Activated naive CD8-positive, alpha-beta T cell treated with anti-CD3 and anti-CD28 coated beads, Interleukin-2, amount 50 U/mL, for 24 hours (primary cell): Measurements from ENCODE around the gene RAP1GDS1.
"Not testable (repeated sequence)": the region's sequence is repeated elsewhere in the genome, so short reads cannot be mapped to it uniquely, and the experiment has no call there.

Experiments used
- ATAC-seq: fragments of 150-1000 bp; cut with Tn5 transposase; one replicate; pipeline ENCODE4 v1.10.0; 2021
- DNase-seq: peaks from one replicate; pipeline ENCODE4 v3.0.0; 2021
- H3K27ac Mint-ChIP-seq: one replicate; pipeline ENCODE4 v1.8.0; 2021; ENCODE audit warnings: mild to moderate bottlenecking, mixed read lengths
- H3K27me3 Mint-ChIP-seq: one replicate; pipeline ENCODE4 v1.8.0; 2021; ENCODE audit warnings: mixed read lengths
- H3K36me3 Mint-ChIP-seq: one replicate; pipeline ENCODE4 v1.8.0; 2021; ENCODE audit warnings: low read depth, mixed read lengths
- H3K4me1 Mint-ChIP-seq: one replicate; pipeline ENCODE4 v1.8.0; 2021; ENCODE audit warnings: mixed read lengths
- H3K4me3 Mint-ChIP-seq: one replicate; pipeline ENCODE4 v1.8.0; 2021; ENCODE audit warnings: mild to moderate bottlenecking, moderate library complexity, mixed read lengths
- H3K9me3 Mint-ChIP-seq: one replicate; pipeline ENCODE4 v1.8.0; 2021; ENCODE audit warnings: mixed read lengths

RAP1GDS1 gene

DNA sequence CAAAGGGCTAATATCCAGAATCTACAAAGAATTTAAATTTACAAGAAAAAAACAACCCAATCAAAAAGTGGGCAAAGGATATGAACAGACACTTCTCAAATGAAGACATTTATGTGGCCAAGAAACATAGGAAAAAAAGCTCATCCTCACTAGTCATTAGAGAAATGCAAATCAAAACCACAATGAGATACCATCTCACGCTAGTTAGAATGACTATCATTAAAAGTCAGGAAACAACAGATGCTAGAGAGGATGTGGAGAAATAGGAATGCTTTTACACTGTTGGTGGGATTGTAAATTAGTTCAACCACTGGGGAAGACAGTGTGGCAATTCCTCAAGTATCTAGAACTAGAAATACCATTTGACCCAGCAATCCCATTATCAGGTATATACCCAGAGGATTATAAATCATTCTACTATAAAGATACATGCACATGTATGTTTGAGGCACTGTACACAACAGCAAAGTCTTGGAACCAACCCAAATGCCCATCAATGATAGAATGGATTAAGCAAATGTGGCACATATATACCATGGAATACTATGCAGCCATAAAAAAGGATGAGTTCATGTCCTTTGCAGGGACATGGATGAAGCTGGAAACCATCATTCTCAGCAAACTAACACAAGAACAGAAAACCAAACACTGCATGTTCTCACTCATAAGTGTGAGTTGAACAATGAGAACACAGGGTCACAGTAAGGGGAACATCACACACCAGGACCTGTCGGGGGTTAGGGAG is 200.1 kb downstream of the RAP1GDS1 start:
- not testable (repeated sequence) for H3K27ac Mint-ChIP-seq, H3K27me3 Mint-ChIP-seq, DNase-seq, ATAC-seq, H3K4me3 Mint-ChIP-seq, H3K36me3 Mint-ChIP-seq
- peaks cover 13% of the 10 kb centered on the region for H3K9me3 Mint-ChIP-seq
- peaks cover 14% of the 10 kb centered on the region for H3K4me1 Mint-ChIP-seq

DNA sequence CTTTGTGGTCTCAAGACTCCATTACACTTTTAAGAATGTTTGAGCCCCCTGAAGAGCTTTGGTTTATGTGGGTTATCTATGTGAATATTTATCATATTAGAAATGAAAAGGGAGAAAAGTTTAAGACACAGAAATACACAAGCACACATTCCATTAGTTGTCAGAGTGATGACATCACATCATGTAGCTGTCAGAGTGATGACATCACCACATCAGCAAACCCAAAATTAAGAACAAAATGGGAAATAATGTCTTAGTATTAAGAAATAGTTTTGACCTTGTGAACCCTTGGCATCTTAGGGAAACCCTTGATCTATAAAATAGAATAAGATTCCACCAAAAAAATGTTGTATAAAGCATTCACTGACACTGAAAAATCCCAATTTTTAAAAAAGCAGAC is 201.3 kb downstream of the RAP1GDS1 start:
- no peak for ATAC-seq
- H3K4me3 Mint-ChIP-seq, result no peak overlapping the region
- H3K4me1 Mint-ChIP-seq, result peaks cover 17% of the 10 kb centered on the region
- no peaks in the 10 kb centered on the region for H3K27me3 Mint-ChIP-seq
- no peak overlapping the region for H3K27ac Mint-ChIP-seq
- DNase-seq, result no peak
- peaks cover 13% of the 10 kb centered on the region for H3K9me3 Mint-ChIP-seq
- H3K36me3 Mint-ChIP-seq, result no peaks in the 10 kb centered on the region

DNA sequence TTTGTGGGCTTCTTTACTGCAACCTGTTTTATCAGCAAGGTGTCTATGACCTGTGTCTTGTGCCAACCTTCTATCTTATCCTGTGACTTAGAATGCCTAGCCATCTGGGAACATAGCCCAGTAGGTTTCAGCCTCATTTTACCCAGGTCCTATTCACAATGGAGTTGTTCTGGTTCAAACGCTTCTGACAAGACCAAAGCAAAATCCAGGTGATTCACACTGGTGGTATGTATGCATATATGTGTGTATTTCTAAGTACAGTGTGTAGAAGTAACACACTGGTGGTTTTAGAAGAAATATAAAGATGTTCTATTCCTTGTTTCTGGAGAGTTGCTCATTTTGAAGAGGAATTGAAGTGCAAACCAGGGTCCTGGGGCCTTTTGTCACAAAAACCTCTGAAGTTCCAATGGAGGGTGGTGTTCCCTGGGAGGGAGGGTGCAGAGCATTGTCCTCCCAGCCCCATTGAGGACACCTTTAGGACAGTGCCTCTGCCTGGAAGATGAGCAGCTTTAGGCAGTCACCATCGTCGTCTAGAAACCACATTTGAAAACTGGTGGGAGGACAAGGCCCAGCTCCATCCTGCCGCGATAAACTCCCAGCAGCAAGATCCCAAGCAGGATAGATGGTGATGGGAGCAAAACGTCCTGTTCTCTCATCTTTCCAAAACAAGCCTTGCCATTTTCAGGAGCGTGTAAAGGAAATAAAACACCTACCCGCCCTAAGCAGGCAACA is 205.8 kb downstream of the RAP1GDS1 start:
- no peak overlapping the region for H3K4me3 Mint-ChIP-seq
- H3K36me3 Mint-ChIP-seq, result peaks cover 20% of the 10 kb centered on the region
- no peak for ATAC-seq
- no peak for DNase-seq
- peaks cover 2% of the 10 kb centered on the region for H3K9me3 Mint-ChIP-seq
- H3K27ac Mint-ChIP-seq, result peak overlapping the region; percentile 42
- H3K4me1 Mint-ChIP-seq, result peaks cover 26% of the 10 kb centered on the region
- no peaks in the 10 kb centered on the region for H3K27me3 Mint-ChIP-seq

DNA sequence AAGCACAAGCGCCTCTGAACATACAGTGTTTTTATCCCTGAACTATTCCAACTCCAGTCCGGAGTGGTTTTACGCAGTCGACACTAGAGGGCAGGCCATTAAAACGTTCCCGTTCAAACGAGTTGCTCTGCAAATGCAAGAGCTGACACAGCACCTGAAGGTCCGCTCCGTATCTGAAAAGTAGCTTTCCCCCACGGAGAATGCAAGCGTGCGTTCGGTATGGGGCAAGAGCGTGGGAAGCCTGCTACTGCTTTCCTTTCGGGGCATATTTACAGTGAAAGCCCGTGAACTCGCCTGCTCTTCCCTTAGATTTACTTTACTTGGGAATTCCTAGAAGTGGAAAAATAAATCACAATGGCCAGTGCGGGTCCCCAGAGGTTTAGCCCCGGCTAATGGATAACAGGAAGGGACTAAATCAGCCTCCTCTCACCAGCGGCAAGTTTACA is 206.5 kb downstream of the RAP1GDS1 start:
- Mint-ChIP-seq H3K4me3 (peak overlapping the region; percentile 71), H3K9me3 (no peaks in the 10 kb centered on the region), H3K4me1 (peaks cover 26% of the 10 kb centered on the region), H3K27ac (peak overlapping the region; percentile 42), H3K36me3 (peaks cover 25% of the 10 kb centered on the region), H3K27me3 (no peaks in the 10 kb centered on the region)
- ATAC-seq (peak; percentile 90), DNase-seq (peak; percentile 62)

DNA sequence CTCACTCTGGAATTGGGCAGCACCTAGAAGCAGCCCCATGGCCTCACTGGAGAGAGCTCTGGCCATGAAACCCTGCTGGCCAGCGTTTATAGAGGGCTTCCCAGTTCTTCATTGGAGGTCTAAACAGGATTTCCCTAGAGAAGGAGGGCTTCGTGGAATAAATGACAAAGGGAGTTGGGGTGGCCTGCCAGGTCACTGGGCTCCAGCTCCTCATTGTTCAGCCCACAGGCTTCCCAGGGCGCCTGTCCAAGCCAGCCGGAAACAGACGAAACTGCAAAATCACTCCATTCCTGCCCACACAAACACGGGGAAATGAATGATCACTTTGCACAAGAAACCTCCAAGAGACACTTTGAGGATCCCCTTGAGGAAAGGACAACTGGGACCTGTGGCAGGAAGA is 207.5 kb downstream of the RAP1GDS1 start:
- Mint-ChIP-seq H3K4me1 (peaks cover 29% of the 10 kb centered on the region), H3K4me3 (no peak overlapping the region), H3K36me3 (peaks cover 30% of the 10 kb centered on the region), H3K27ac (no peak overlapping the region), H3K27me3 (no peaks in the 10 kb centered on the region), H3K9me3 (no peaks in the 10 kb centered on the region)
- ATAC-seq, result no peak
- DNase-seq, result no peak

DNA sequence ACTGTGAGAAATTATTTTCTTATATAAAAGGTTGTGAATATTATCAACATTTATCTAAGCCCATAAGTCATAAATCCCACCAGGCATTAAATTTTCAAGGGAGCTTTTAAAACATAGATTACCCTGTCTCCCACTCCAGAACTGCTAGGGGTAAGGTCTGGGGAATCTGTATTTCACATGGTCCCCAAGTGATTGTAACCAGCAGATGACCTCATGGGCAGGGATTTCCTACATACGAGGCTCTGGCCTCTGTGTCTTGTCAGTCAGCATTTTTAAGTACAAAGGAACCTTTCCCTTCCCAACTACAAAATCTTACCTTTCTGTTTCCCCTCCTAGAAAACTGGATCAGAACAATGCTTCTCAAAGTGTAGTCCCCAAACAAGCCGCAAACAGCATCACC is 208.6 kb downstream of the RAP1GDS1 start:
- ATAC-seq (no peak), DNase-seq (no peak)
- no peaks in the 10 kb centered on the region for H3K9me3 Mint-ChIP-seq
- H3K4me1 Mint-ChIP-seq, result peaks cover 31% of the 10 kb centered on the region
- H3K36me3 Mint-ChIP-seq, result peaks cover 32% of the 10 kb centered on the region
- no peaks in the 10 kb centered on the region for H3K27me3 Mint-ChIP-seq
- no peak overlapping the region for H3K27ac Mint-ChIP-seq
- no peak overlapping the region for H3K4me3 Mint-ChIP-seq

DNA sequence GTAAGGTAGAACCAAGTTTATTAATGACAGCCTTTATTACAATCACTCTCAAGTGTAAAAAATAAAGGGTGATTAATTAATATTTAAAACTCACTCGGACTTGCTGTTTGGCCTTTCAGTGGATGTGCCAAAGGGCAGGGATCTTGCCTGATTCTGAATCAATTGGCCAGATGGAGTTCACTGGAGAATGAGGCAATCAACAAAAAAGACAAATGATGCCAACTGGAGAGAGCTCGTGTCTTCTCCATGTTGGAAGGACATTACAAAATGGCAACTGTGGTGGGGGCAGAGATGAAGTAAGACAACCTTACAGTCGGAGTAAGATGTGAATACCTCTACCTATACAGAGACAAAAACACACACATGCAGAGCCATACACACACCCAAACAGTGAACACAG is 209.2 kb downstream of the RAP1GDS1 start:
- DNase-seq (no peak), ATAC-seq (no peak)
- H3K9me3 Mint-ChIP-seq, result no peaks in the 10 kb centered on the region
- no peaks in the 10 kb centered on the region for H3K27me3 Mint-ChIP-seq
- H3K4me3 Mint-ChIP-seq, result no peak overlapping the region
- no peak overlapping the region for H3K27ac Mint-ChIP-seq
- H3K36me3 Mint-ChIP-seq, result peaks cover 38% of the 10 kb centered on the region
- peaks cover 33% of the 10 kb centered on the region for H3K4me1 Mint-ChIP-seq

DNA sequence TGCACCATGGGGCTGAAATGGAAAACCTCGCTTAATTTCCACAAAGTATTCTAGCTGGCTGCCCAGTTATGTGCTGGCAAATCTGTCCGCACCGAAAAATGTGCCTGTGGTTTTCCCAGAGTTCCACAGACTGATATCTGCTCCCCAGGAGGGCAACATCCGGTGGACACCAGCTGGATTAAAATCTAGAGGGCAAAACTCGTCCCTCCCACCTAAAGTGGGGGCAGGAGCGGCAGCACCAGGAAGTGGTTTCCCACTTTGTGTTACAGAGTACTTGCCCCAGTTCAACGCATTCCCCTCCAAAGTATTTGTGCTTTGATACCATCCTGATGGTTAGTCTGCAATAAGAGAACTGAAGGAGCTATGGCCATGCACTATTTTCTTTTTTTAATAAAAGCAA is 209.6 kb downstream of the RAP1GDS1 start:
- peaks cover 40% of the 10 kb centered on the region for H3K36me3 Mint-ChIP-seq
- peak overlapping the region; percentile 21 for H3K27ac Mint-ChIP-seq
- no peak overlapping the region for H3K4me3 Mint-ChIP-seq
- no peaks in the 10 kb centered on the region for H3K27me3 Mint-ChIP-seq
- no peaks in the 10 kb centered on the region for H3K9me3 Mint-ChIP-seq
- peaks cover 29% of the 10 kb centered on the region for H3K4me1 Mint-ChIP-seq
- ATAC-seq (no peak), DNase-seq (no peak)

DNA sequence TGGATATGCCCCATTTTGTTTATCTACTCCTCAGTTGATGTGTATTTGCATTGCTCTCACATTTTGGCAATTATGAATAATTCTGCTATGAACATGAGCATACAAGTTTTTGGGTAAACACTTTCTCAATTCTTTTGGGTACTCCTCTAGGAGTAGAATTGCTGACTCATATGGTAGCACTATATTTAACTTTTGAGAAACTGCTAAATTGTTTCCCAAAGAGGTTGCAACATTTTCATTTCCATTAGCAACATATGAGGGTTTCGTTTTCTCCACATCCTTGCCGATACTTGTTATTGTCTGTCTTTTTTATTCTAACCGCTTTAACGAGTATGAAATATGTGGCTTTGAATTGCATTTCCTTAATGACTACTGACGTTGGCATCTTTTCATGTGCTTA is 211.9 kb downstream of the RAP1GDS1 start:
- Mint-ChIP-seq H3K27ac (no peak overlapping the region), H3K4me1 (peaks cover 23% of the 10 kb centered on the region), H3K36me3 (peaks cover 45% of the 10 kb centered on the region), H3K4me3 (no peak overlapping the region), H3K9me3 (no peaks in the 10 kb centered on the region), H3K27me3 (no peaks in the 10 kb centered on the region)
- DNase-seq, result no peak
- no peak for ATAC-seq

DNA sequence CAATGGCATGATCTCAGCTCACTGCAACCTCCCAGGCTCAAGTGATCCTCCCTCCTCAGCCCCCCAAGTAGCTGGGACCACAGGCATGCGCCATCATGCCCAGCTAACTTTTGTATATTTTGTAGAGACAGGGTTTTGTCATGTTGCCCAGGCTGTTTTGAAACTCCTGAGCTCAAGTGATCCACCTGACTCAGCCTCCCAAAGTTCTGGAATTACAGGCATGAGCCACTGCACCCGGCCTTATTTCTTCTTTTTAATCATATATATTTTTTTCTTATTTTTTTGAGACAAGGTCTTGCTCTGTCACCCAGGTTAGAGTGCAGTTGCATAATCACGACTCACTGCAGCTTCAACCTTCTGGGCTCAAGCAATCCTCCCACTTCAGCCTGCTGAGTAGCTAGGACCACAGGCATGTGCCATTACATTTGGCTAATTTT is 213.2 kb downstream of the RAP1GDS1 start:
- DNase-seq (no peak), ATAC-seq (no peak)
- H3K4me3 Mint-ChIP-seq, result no peak overlapping the region
- H3K4me1 Mint-ChIP-seq, result peaks cover 26% of the 10 kb centered on the region
- H3K27me3 Mint-ChIP-seq, result no peaks in the 10 kb centered on the region
- no peak overlapping the region for H3K27ac Mint-ChIP-seq
- H3K9me3 Mint-ChIP-seq, result no peaks in the 10 kb centered on the region
- H3K36me3 Mint-ChIP-seq, result peaks cover 49% of the 10 kb centered on the region

DNA sequence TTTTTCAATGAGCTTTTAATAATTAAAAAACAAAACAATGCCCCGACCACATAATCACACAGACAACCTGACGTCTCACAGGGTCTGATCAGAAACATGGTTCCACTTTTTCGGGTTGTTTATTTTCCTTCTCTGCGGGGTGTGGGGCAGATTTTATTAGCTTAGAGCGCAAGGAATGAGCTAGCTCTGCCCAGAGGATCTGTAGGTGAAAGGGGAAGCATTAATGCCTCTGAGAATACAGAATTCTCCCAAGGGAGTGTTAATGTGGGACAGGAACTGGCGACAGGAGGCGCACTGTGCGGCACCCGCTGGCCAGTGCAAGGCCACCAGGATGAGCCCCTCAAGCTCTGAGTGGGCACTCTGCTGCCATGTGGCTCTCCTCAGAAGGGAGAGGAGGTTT is 215.7 kb downstream of the RAP1GDS1 start:
- no peak overlapping the region for H3K4me3 Mint-ChIP-seq
- peaks cover 30% of the 10 kb centered on the region for H3K4me1 Mint-ChIP-seq
- peaks cover 35% of the 10 kb centered on the region for H3K36me3 Mint-ChIP-seq
- no peak for ATAC-seq
- no peak overlapping the region for H3K27ac Mint-ChIP-seq
- no peak for DNase-seq
- H3K9me3 Mint-ChIP-seq, result no peaks in the 10 kb centered on the region
- H3K27me3 Mint-ChIP-seq, result no peaks in the 10 kb centered on the region

DNA sequence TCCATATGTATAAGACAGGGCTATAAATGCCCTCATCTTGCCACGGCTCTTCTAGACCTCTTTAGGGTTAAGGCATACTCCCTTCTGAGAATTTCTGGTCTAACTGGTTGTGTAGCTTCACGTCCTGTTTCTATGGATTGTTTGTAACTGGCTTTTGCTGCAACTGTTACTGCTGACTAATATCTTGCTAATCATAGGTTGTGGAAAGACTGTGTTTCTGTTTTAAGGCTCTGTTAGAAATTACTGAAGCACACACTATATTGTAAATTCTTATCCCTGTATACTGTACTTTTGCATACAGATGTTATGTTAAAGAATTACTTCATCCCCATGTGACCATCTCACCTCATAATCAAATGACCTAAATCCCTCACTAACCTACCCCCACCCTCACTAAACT is 218.4 kb downstream of the RAP1GDS1 start:
- not testable (repeated sequence) for H3K9me3 Mint-ChIP-seq, H3K4me3 Mint-ChIP-seq, H3K27ac Mint-ChIP-seq, DNase-seq, ATAC-seq, H3K27me3 Mint-ChIP-seq
- peaks cover 53% of the 10 kb centered on the region for H3K4me1 Mint-ChIP-seq
- H3K36me3 Mint-ChIP-seq, result peaks cover 24% of the 10 kb centered on the region

DNA sequence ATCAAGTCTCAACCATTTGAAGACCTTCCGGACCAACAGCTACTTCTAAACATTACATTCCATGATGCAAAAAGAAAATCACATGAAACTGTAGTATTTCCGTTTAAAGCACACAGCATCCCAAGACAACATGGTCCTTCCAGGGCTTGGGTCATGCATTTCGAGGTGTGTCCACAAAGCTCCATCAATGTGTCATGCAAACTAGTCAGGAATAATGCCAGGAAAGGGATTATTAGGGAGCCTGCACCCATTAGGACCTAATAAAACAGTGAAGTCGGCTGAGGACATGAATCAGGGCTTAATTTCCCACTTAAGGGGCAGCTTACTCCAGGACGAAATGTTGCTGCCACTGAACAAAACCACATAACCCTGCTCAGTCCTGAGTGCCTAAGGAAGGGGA is 219.4 kb downstream of the RAP1GDS1 start:
- H3K9me3 Mint-ChIP-seq, result no peaks in the 10 kb centered on the region
- peaks cover 18% of the 10 kb centered on the region for H3K36me3 Mint-ChIP-seq
- no peak overlapping the region for H3K4me3 Mint-ChIP-seq
- H3K27ac Mint-ChIP-seq, result peak overlapping the region; percentile 43
- DNase-seq (no peak), ATAC-seq (no peak)
- H3K4me1 Mint-ChIP-seq, result peaks cover 55% of the 10 kb centered on the region
- no peaks in the 10 kb centered on the region for H3K27me3 Mint-ChIP-seq

DNA sequence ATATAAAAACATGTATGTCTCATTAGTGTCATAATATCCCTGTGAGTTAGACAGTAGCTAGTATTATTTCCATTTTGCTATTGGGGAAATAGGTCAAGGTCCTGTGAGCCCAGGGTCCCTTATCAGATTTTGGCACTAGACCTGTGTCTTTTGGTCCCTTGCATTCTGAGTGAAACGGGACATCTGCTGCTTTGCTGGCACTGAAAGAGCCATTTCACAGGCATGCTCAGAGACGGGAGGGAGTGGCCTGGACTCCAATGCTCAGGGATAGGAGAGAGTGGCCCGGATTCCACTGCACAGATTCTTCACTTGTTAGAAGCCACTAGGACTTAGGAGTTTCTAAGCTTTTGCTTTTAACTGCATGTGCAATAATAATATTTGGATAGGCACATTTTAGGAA is 220.0 kb downstream of the RAP1GDS1 start:
- H3K4me3 Mint-ChIP-seq, result no peak overlapping the region
- no peaks in the 10 kb centered on the region for H3K27me3 Mint-ChIP-seq
- DNase-seq (no peak), ATAC-seq (no peak)
- H3K36me3 Mint-ChIP-seq, result peaks cover 20% of the 10 kb centered on the region
- peaks cover 61% of the 10 kb centered on the region for H3K4me1 Mint-ChIP-seq
- peak overlapping the region; percentile 17 for H3K27ac Mint-ChIP-seq
- no peaks in the 10 kb centered on the region for H3K9me3 Mint-ChIP-seq

DNA sequence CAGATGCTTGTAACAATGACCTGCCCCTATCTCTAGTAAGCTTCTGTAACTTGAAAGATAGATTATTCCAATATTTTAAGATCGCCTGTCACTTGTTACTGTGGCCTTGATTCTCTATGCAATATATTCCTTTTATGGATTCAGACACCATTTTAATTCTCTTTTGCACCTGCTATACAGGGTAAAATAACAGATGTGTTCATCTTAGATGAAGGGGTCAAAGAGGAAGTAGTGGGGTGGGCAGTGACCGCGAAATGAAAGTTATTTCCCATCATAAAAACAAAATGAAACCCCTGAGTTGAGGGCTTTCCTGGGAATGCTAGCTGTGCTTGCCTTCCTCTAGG is 221.3 kb downstream of the RAP1GDS1 start:
- H3K36me3 Mint-ChIP-seq, result peaks cover 19% of the 10 kb centered on the region
- H3K4me1 Mint-ChIP-seq, result peaks cover 69% of the 10 kb centered on the region
- H3K4me3 Mint-ChIP-seq, result peak overlapping the region; percentile 60

More for the DNA sequence above, 221.3 kb downstream of the RAP1GDS1 start:
- H3K27ac Mint-ChIP-seq, result peak overlapping the region; percentile 99
- H3K27me3 Mint-ChIP-seq, result no peaks in the 10 kb centered on the region
- ATAC-seq (no peak), DNase-seq (no peak)
- H3K9me3 Mint-ChIP-seq, result no peaks in the 10 kb centered on the region
